ENCODE measurements around the gene MRPS5. TPM values are rescaled to one million over a fixed set of nuclear protein-coding genes. Genes with fewer than 3 reads are reported as not detected.

Gene MRPS5
- total RNA-seq, 4 donors from 2014 or later = 41.9 to 55.4 (median 46.4) TPM

DNA sequence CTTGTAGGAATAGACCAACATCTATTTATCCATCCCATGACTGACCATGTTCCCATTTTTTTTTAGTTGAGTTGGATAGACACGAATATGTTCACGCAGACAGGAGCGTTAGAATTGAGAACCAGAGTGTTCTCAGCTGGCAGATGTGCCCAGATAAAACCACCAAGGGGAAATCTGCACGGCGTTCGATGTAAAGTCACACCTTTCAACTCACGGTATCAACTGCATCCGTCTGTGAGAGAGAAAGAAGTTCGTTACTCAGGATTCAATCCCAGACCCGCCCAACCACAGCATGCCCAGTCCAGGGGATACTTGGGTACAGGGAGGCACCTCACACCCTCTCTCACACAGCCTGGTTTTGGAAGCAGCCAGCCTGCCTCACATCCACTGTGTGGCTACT, 70.0 kb downstream of the MRPS5 start:
- Histone ChIP-seq H3K4me3 (no peak overlapping the region), H3K36me3 (peaks cover 0 to 30% (median 0%) of the 10 kb centered on the region in 3 donors), H3K9me3 (no peaks in the 10 kb centered on the region), H3K4me1 (peaks cover 13 to 81% (median 19%) of the 10 kb centered on the region in 3 donors), H3K27me3 (peaks cover 0 to 8% (median 0%) of the 10 kb centered on the region in 4 donors), H3K27ac (peak overlapping the region; percentile 9 to 54 (median 34))
- 52 to 56% methylated on average over 10 of the region's 10 CpGs for WGBS, 2 donors
- TF ChIP-seq POLR2A (IDR thresholded peaks at IDR 0.05) = no peak
- TF ChIP-seq CTCF (IDR thresholded peaks at IDR 0.05) = no peak
- no peak for DNase-seq
- intact Hi-C loops (cut with DNase I) = no loop called here

- intact Hi-C loops (cut with DNase I) = no loop called here
- Histone ChIP-seq H3K9me3 (no peaks in the 10 kb centered on the region), H3K36me3 (peaks cover 0 to 30% (median 0%) of the 10 kb centered on the region in 3 donors), H3K27me3 (peaks cover 0 to 8% (median 0%) of the 10 kb centered on the region in 4 donors), H3K4me3 (no peak overlapping the region), H3K27ac (no peak overlapping the region), H3K4me1 (peaks cover 13 to 81% (median 19%) of the 10 kb centered on the region in 3 donors)
- no peak for TF ChIP-seq CTCF (IDR thresholded peaks at IDR 0.05)
- TF ChIP-seq POLR2A (IDR thresholded peaks at IDR 0.05) = no peak
- WGBS, 2 donors = 50 to 60% methylated on average over 7 of the region's 7 CpGs
- DNase-seq = no peak
Observed at GRCh38 chr2:95050385-95051300, 71.0 kb downstream of the MRPS5 start.

DNA sequence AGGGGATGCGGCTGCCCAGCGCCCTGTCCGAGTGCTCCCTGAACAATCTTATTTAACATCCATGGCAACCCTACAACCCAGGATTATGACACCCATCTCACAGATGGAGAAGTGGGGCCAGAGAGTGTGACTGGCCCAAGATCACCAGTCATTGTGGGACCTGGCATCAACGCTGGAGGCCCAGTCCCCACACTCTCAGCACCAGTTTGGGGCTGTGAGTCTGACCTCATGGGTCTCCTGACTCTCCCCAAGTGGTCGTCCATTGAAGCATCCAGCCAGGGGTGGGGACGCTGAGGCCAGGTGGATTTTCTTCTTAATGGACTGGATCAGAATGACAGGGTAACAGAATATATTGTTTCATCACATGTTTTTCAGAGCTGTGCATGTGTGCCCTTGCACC, 71.6 kb downstream of the MRPS5 start:
- no peak overlapping the region for H3K27ac ChIP-seq
- no peaks in the 10 kb centered on the region for H3K9me3 ChIP-seq
- TF ChIP-seq CTCF (IDR thresholded peaks at IDR 0.05) (no peak), POLR2A (IDR thresholded peaks at IDR 0.05) (no peak)
- intact Hi-C loops (cut with DNase I) = no loop called here
- H3K4me1 ChIP-seq = peaks cover 13 to 76% (median 19%) of the 10 kb centered on the region in 3 donors
- peaks cover 0 to 30% (median 0%) of the 10 kb centered on the region in 3 donors for H3K36me3 ChIP-seq
- no peak overlapping the region for H3K4me3 ChIP-seq
- peaks cover 0 to 8% (median 0%) of the 10 kb centered on the region in 4 donors for H3K27me3 ChIP-seq
- DNase-seq = no peak
- WGBS, 2 donors = 86 to 94% methylated on average over 4 to 5 of the region's 6 CpGs

DNA sequence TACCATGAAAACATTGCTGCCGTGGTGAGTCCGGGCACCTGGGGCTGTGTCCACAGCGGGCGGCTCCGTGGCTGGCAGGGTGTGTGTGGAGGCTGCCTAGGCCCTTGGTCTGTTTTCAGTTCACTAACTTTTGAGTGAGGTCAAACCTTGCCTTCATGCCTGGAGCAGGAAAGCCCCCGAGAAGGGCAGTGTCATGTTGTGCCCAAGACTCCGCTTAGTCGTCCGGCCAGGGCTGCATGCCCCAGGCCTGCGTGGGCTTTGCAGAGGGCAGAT, 72.0 kb downstream of the MRPS5 start:
- peaks cover 0 to 33% (median 0%) of the 10 kb centered on the region in 3 donors for H3K36me3 ChIP-seq
- H3K27ac ChIP-seq = no peak overlapping the region
- WGBS, 2 donors = 60 to 91% methylated on average over 1 to 10 of the region's 10 CpGs
- intact Hi-C loops (cut with DNase I) = no loop called here
- no peak for DNase-seq
- peaks cover 0 to 8% (median 0%) of the 10 kb centered on the region in 4 donors for H3K27me3 ChIP-seq
- TF ChIP-seq CTCF (IDR thresholded peaks at IDR 0.05) (no peak), POLR2A (IDR thresholded peaks at IDR 0.05) (no peak)
- H3K9me3 ChIP-seq = no peaks in the 10 kb centered on the region
- H3K4me3 ChIP-seq = no peak overlapping the region
- H3K4me1 ChIP-seq = peaks cover 13 to 79% (median 19%) of the 10 kb centered on the region in 3 donors
